Spleen (tissue), 11 donors: Measurements from ENCODE around the gene GPR157. TPM values are rescaled to one million over a fixed set of nuclear protein-coding genes. Genes with fewer than 3 reads are reported as not detected.

Source experiments
- DNase-seq: peaks from one replicate; pipeline ENCODE4 v3.0.0-alpha.2; 2020
- H3K27ac ChIP-seq, 8 donors: fragments of 200-600 bp; sonication (generic) in 7 of 8; 1 replicate in 4 of 8; 2 replicates in 4 of 8; pipeline versions ENCODE4 v1.5.0 to v1.8.0; 2016 to 2021; ENCODE audit warnings: inconsistent platforms in 4 of 8, mild to moderate bottlenecking in 4 of 8, moderate library complexity in 1 of 8
- H3K27me3 ChIP-seq, 7 donors: fragments of 200-600 bp; sonication (generic) in 6 of 7; replicated peaks in 1 of 7; 1 replicate in 4 of 7; 2 replicates in 3 of 7; pipeline versions ENCODE4 v1.5.0 to v1.8.0; 2016 to 2021; ENCODE audit warnings: inconsistent platforms in 3 of 7, mild to moderate bottlenecking in 1 of 7
- H3K36me3 ChIP-seq, 6 donors: fragments of 200-600 bp; sonication (generic) in 5 of 6; 1 replicate in 4 of 6; 2 replicates in 2 of 6; pipeline versions ENCODE4 v1.5.0 to v1.8.0; 2016 to 2021; ENCODE audit warnings: inconsistent platforms in 2 of 6
- H3K4me1 ChIP-seq, 6 donors: fragments of 200-600 bp; sonication (generic) in 5 of 6; 1 replicate in 3 of 6; 2 replicates in 3 of 6; pipeline versions ENCODE4 v1.5.0 to v1.8.0; 2016 to 2021; ENCODE audit warnings: inconsistent platforms in 3 of 6
- H3K4me3 ChIP-seq, 8 donors: fragments of 200-600 bp; sonication (generic) in 7 of 8; 1 replicate in 4 of 8; 2 replicates in 4 of 8; pipeline versions ENCODE4 v1.5.0 to v1.8.0; 2016 to 2021; ENCODE audit warnings: inconsistent platforms in 4 of 8, mild to moderate bottlenecking in 4 of 8, moderate library complexity in 2 of 8
- H3K9me3 ChIP-seq, 8 donors: fragments of 200-600 bp; sonication (generic) in 7 of 8; 1 replicate in 4 of 8; 2 replicates in 4 of 8; pipeline versions ENCODE4 v1.5.0 to v1.8.0; 2016 to 2021; ENCODE audit warnings: inconsistent platforms in 4 of 8
- POLR2A ChIP-seq, 3 donors: fragments of 450-650 bp; IDR thresholded peaks; one replicate each; pipeline ENCODE4 v1.5.1; 2017; ENCODE audit warnings: antibody characterized with exemption in 3 of 3, mild to moderate bottlenecking in 1 of 3
- POLR2AphosphoS5 ChIP-seq, 3 donors: sonication (generic); formaldehyde crosslinking; IDR thresholded peaks; one replicate each; pipeline ENCODE4 v1.5.1; 2017; ENCODE audit warnings: antibody characterized with exemption in 3 of 3
- WGBS, 5 donors: extraction: QIAGEN DNeasy Blood & Tissue Kit in 3 of 5; methylation state at CpG; one replicate each; pipeline versions ENCODE4 v1.1.5 to v1.1.7; 2013 to 2018; 5-methylcytosine and 5-hydroxymethylcytosine counted together
- intact Hi-C: fragments of 100-400 bp; cut with DNase I; formaldehyde crosslinking; loops from one replicate; pipeline ENCODE4 v1.15.0; 2023; ENCODE audit warnings: low total_unique reads
- polyA plus RNA-seq, 3 donors: library from polyadenylated mRNA; stranded (reverse); fragments of 200-250 nt; gene quantifications; one replicate each; pipeline ENCODE4 v1.2.1, GENCODE V29; 2013
- total RNA-seq, 7 donors: library from RNA; depleted of rRNA in 3 of 7; stranded (reverse); fragments of >200 nt in 3 of 7; fragmentation: NEBNext Ultra II Directional in 4 of 7; extraction: Animal tissue kit (Norgen Biotek cat#: 25700) in 4 of 7; gene quantifications; one replicate each; pipeline versions ENCODE4 v1.1.0 to v1.2.1, GENCODE V29; 2016 to 2021
- TF ChIP-seq, protein P1 (sequence below), 11 experiments: fragments of 200-600 bp in 7 of 11; fragments of 450-650 bp in 4 of 11; sonication (generic) in 4 of 11; IDR thresholded peaks in 8 of 11; conservative IDR thresholded peaks in 3 of 11; 1 replicate in 7 of 11; 2 replicates in 4 of 11; pipeline versions ENCODE4 v1.4.0 to v1.8.0; 2016 to 2021; ENCODE audit warnings: antibody characterized with exemption in 11 of 11, inconsistent platforms in 4 of 11, mild to moderate bottlenecking in 1 of 11
- donor health status: healthy with polysubstance abuse.
- donor health status: DM: no; HTN: no; CAD: no; lungs with moderate emphysema.
- donor health status: DM: no; HTN: no; CAD: no.
- donor health status: Bipolar disorder and iron deficiency.
- donor health status: healthy.
- donor health status: DM: no; HTN: no; CAD: no.
- donor health status: DM: yes; HTN: yes; CAD: no.

The GPR157 gene
- total and polyA plus RNA-seq, 10 donors = 1.2 to 10.5 (median 6.8) TPM

- TF ChIP-seq, protein P1, sequence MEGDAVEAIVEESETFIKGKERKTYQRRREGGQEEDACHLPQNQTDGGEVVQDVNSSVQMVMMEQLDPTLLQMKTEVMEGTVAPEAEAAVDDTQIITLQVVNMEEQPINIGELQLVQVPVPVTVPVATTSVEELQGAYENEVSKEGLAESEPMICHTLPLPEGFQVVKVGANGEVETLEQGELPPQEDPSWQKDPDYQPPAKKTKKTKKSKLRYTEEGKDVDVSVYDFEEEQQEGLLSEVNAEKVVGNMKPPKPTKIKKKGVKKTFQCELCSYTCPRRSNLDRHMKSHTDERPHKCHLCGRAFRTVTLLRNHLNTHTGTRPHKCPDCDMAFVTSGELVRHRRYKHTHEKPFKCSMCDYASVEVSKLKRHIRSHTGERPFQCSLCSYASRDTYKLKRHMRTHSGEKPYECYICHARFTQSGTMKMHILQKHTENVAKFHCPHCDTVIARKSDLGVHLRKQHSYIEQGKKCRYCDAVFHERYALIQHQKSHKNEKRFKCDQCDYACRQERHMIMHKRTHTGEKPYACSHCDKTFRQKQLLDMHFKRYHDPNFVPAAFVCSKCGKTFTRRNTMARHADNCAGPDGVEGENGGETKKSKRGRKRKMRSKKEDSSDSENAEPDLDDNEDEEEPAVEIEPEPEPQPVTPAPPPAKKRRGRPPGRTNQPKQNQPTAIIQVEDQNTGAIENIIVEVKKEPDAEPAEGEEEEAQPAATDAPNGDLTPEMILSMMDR (IDR thresholded peaks at IDR 0.05 in 8 of 11, conservative IDR thresholded peaks at IDR 0.05 in 3 of 11) = no peak
- no peak for TF ChIP-seq POLR2AphosphoS5 (IDR thresholded peaks at IDR 0.05)
- TF ChIP-seq POLR2A (IDR thresholded peaks at IDR 0.05) = no peak
- Histone ChIP-seq H3K9me3 (no peaks in the 10 kb centered on the region), H3K27me3 (peaks cover 0 to 4% (median 0%) of the 10 kb centered on the region in 7 donors), H3K36me3 (no peaks in the 10 kb centered on the region), H3K4me3 (no peak overlapping the region), H3K27ac (no peak overlapping the region), H3K4me1 (peaks cover 0 to 6% (median 3%) of the 10 kb centered on the region in 6 donors)
- 91 to 95% (median 95%) methylated on average over 10 of the region's 10 CpGs for WGBS, 5 donors
- intact Hi-C loops = no loop called here
- DNase-seq = no peak
Observed at GRCh38 chr1:9169601-9170137, 40.8 kb upstream of the GPR157 start.

DNA sequence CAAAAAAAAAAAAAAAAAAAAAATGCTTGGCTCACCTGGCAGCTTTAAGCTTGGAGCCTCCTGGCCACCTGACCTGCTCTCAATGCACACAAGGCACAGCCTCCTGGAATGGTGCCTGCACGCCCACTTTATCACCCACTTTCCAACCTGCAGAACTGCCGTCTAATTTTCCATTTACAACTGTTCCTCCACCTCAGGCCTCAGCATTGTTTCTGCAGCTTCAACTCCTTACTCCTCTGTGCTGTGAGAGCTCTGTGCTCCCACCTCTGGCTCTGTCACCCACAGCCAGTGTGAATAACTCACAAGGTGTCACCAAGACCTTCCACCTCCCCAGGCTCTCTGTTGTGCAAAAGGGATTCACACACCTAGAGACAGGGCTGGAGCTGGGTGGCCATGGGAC lies 38.7 kb upstream of the GPR157 start:
- intact Hi-C loops = no loop called here
- H3K4me1 ChIP-seq = peaks cover 0 to 26% (median 21%) of the 10 kb centered on the region in 6 donors
- H3K27me3 ChIP-seq = no peaks in the 10 kb centered on the region
- no peak for TF ChIP-seq POLR2A (IDR thresholded peaks at IDR 0.05)
- TF ChIP-seq POLR2AphosphoS5 (IDR thresholded peaks at IDR 0.05) = no peak
- no peak overlapping the region for H3K27ac ChIP-seq
- no peaks in the 10 kb centered on the region for H3K9me3 ChIP-seq
- DNase-seq = no peak
- H3K4me3 ChIP-seq = no peak overlapping the region
- no peaks in the 10 kb centered on the region for H3K36me3 ChIP-seq
- WGBS, 5 donors = 81 to 100% (median 90%) methylated on average over 2 of the region's 2 CpGs

GRCh38 chr1:9166289-9167235 lies 37.7 kb upstream of the GPR157 start:
- no peaks in the 10 kb centered on the region for H3K36me3 ChIP-seq
- no peak overlapping the region for H3K27ac ChIP-seq
- TF ChIP-seq POLR2AphosphoS5 (IDR thresholded peaks at IDR 0.05) (no peak), POLR2A (IDR thresholded peaks at IDR 0.05) (no peak)
- H3K9me3 ChIP-seq = no peaks in the 10 kb centered on the region
- peaks cover 0 to 28% (median 21%) of the 10 kb centered on the region in 6 donors for H3K4me1 ChIP-seq
- intact Hi-C loops = no loop called here
- H3K27me3 ChIP-seq = no peaks in the 10 kb centered on the region
- WGBS, 5 donors = 85 to 93% (median 90%) methylated on average over 27 of the region's 27 CpGs
- H3K4me3 ChIP-seq = no peak overlapping the region
- DNase-seq = no peak

DNA sequence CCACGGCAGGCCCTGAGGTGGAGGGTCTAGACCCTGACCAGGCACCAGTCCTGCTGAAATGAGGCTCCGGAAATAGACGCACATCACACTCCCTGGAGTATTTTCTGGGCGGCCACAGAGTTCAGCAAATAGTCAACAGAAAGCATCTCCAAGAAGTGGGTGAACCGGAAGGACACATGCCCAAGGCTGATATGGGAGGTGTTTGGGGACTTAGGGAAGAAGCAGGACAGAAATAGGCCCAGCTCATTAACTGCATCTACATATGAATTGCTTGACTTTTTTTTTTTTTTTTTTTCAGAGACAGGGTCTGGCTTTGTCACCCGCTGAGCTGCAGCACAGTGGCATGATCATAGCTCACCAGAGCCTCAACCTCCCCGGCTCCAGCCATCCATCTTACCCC lies 36.5 kb upstream of the GPR157 start:
- H3K27ac ChIP-seq = no peak overlapping the region
- WGBS, 5 donors = 91 to 94% (median 93%) methylated on average over 7 of the region's 7 CpGs
- DNase-seq = no peak
- no peaks in the 10 kb centered on the region for H3K27me3 ChIP-seq
- H3K36me3 ChIP-seq = no peaks in the 10 kb centered on the region
- TF ChIP-seq POLR2A (IDR thresholded peaks at IDR 0.05) (no peak), POLR2AphosphoS5 (IDR thresholded peaks at IDR 0.05) (no peak)
- TF ChIP-seq, protein P1 (IDR thresholded peaks at IDR 0.05 in 8 of 11, conservative IDR thresholded peaks at IDR 0.05 in 3 of 11) = no peak
- H3K9me3 ChIP-seq = no peaks in the 10 kb centered on the region
- intact Hi-C loops = no loop called here
- peaks cover 0 to 28% (median 21%) of the 10 kb centered on the region in 6 donors for H3K4me1 ChIP-seq
- no peak overlapping the region for H3K4me3 ChIP-seq

DNA sequence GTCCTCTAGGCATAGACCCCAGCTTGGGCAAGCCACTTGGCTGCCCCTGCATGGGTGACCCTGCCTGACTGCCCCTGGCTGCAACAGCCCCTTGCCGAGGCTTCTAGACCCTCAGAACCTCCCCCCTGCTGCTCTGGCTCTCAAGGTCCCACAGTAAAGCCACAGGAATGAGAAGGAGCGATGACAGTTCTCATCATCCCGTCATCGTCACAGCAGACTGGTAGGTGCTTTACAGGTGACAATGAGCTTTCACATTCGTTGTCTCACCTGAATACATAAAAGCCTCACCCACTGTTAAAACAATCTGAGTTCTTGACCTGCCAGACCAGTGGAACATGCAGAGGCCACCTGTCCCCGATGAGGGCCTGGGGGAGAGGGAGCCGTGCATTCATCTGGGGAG lies 36.0 kb upstream of the GPR157 start:
- Histone ChIP-seq H3K27ac (peak overlapping the region in 2 of 8 donors; percentile 74 to 80), H3K4me3 (no peak overlapping the region), H3K27me3 (no peaks in the 10 kb centered on the region), H3K36me3 (no peaks in the 10 kb centered on the region), H3K9me3 (no peaks in the 10 kb centered on the region), H3K4me1 (peaks cover 0 to 28% (median 21%) of the 10 kb centered on the region in 6 donors)
- no peak for DNase-seq
- intact Hi-C loops = no loop called here
- WGBS, 5 donors = 66 to 84% (median 76%) methylated on average over 5 to 7 of the region's 7 CpGs
- no peak for TF ChIP-seq POLR2AphosphoS5 (IDR thresholded peaks at IDR 0.05)
- TF ChIP-seq, protein P1 (IDR thresholded peaks at IDR 0.05 in 8 of 11, conservative IDR thresholded peaks at IDR 0.05 in 3 of 11) = no peak
- no peak for TF ChIP-seq POLR2A (IDR thresholded peaks at IDR 0.05)
